ENCODE results near the gene CC2D2A.

DNA sequence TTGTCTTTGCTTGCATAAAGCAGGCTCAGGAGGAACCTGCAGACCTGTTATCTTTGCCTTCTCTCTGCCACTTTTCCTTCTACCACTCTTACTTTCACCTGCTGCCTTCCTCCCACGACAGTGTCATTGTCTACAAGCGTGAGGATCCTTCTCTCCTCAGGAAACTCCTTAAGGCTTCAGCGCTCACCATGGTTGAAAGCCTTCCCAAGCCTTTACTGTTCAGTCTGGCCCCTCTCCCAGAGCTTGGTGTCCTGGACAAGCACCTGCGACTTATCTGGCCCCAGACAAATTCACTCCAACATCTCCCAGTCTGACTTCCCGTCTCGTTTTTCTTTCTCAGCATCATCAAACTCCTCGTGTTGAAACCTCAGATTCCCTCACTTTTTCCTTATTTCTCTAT, 31.0 kb downstream of the CC2D2A start:
- TF ChIP-seq, protein P1, sequence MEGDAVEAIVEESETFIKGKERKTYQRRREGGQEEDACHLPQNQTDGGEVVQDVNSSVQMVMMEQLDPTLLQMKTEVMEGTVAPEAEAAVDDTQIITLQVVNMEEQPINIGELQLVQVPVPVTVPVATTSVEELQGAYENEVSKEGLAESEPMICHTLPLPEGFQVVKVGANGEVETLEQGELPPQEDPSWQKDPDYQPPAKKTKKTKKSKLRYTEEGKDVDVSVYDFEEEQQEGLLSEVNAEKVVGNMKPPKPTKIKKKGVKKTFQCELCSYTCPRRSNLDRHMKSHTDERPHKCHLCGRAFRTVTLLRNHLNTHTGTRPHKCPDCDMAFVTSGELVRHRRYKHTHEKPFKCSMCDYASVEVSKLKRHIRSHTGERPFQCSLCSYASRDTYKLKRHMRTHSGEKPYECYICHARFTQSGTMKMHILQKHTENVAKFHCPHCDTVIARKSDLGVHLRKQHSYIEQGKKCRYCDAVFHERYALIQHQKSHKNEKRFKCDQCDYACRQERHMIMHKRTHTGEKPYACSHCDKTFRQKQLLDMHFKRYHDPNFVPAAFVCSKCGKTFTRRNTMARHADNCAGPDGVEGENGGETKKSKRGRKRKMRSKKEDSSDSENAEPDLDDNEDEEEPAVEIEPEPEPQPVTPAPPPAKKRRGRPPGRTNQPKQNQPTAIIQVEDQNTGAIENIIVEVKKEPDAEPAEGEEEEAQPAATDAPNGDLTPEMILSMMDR (conservative IDR thresholded peaks at IDR 0.05; ENCODE audit: low read length), result no peak
- TF ChIP-seq EZH2phosphoT487 (IDR thresholded peaks at IDR 0.05; ENCODE audit: borderline replicate concordance, low read depth, low read length), result no peak
